SU-DHL-6 (cell line): Measurements from ENCODE around the gene KCNK3.

Source experiments
- H2AFZ ChIP-seq: fragments of 200-600 bp; sonication (generic); 2 replicates; pipeline ENCODE4 v1.6.1; 2014; ENCODE audit warnings: low read depth, mild to moderate bottlenecking, moderate library complexity, mixed read lengths, antibody characterized with exemption, low read length; ENCODE audit not compliant: severe bottlenecking
- H3F3A ChIP-seq: fragments of 200-600 bp; shearing (Covaris generic); 2 replicates; pipeline ENCODE4 v1.6.0; 2016; ENCODE audit warnings: antibody characterized with exemption, mild to moderate bottlenecking; ENCODE audit not compliant: insufficient read depth
- H3K27ac ChIP-seq: fragments of 200-600 bp; sonication (generic); 2 replicates; pipeline ENCODE4 v1.5.1; 2016; ENCODE audit warnings: low read depth, mild to moderate bottlenecking, low read length, moderate library complexity, mixed read lengths
- H3K27me3 ChIP-seq: fragments of 200-600 bp; sonication (generic), shearing (Covaris generic); 2 replicates; pipeline ENCODE4 v1.6.0; 2014; ENCODE audit warnings: mild to moderate bottlenecking, low read length
- H3K36me3 ChIP-seq: fragments of 200-600 bp; sonication (generic); 2 replicates; pipeline ENCODE4 v1.6.1; 2014; ENCODE audit warnings: mild to moderate bottlenecking, low read length, mixed read lengths
- H3K4me2 ChIP-seq: fragments of 300-600, 200-600 bp; shearing (Covaris generic), sonication (generic); 2 replicates; pipeline ENCODE4 v1.6.0; 2014; ENCODE audit warnings: low read length, low read depth, mild to moderate bottlenecking; ENCODE audit not compliant: poor library complexity, severe bottlenecking
- H3K4me3 ChIP-seq: fragments of 200-600 bp; sonication (generic); 2 replicates; pipeline ENCODE4 v1.5.1; 2014; ENCODE audit warnings: antibody characterized with exemption, low read length, mild to moderate bottlenecking, mixed read lengths; ENCODE audit not compliant: insufficient read depth, poor library complexity, severe bottlenecking
- H3K79me2 ChIP-seq: fragments of 200-600 bp; sonication (generic); 2 replicates; pipeline ENCODE4 v1.6.1; 2014; ENCODE audit warnings: mild to moderate bottlenecking, low read length, moderate library complexity; ENCODE audit not compliant: insufficient read depth
- H3K9ac ChIP-seq: fragments of 200-600 bp; sonication (generic); 2 replicates; pipeline ENCODE4 v1.7.0; 2014; ENCODE audit warnings: mild to moderate bottlenecking, low read length
- H3K9me2 ChIP-seq: fragments of 200-600 bp; sonication (generic); replicated peaks from 2 replicates; pipeline ENCODE4 v1.6.1; 2014; ENCODE audit warnings: low read length; ENCODE audit not compliant: insufficient read depth
- H3K9me3 ChIP-seq: fragments of 200-600 bp; sonication (generic); 2 replicates; pipeline ENCODE4 v1.6.1; 2014; ENCODE audit warnings: low read length, mixed read lengths; ENCODE audit not compliant: insufficient read depth
- H4K20me1 ChIP-seq: fragments of 200-600 bp; sonication (generic); 2 replicates; pipeline ENCODE4 v1.6.1; 2014; ENCODE audit warnings: low read depth, mild to moderate bottlenecking, antibody characterized with exemption, low read length, moderate library complexity, mixed read lengths
- CTCF ChIP-seq: fragments of 200-600 bp; sonication (generic); IDR thresholded peaks from one replicate; pipeline ENCODE4 v1.5.1; 2017; ENCODE audit warnings: antibody characterized with exemption, mild to moderate bottlenecking, low read length, moderate library complexity; ENCODE audit not compliant: insufficient read depth, poor library complexity, severe bottlenecking
- EZH2phosphoT487 ChIP-seq: fragments of 200-600 bp; sonication (generic), shearing (Covaris generic); conservative IDR thresholded peaks from 2 replicates; pipeline ENCODE4 v1.6.1; 2018; ENCODE audit warnings: mild to moderate bottlenecking, antibody characterized with exemption, low read length, moderate library complexity, mixed read lengths

Gene KCNK3

GRCh38 chr2:26740890-26741302, 48.4 kb downstream of the KCNK3 start:
- Histone ChIP-seq H3K9ac (no peak overlapping the region), H3K4me3 (no peak overlapping the region)

DNA sequence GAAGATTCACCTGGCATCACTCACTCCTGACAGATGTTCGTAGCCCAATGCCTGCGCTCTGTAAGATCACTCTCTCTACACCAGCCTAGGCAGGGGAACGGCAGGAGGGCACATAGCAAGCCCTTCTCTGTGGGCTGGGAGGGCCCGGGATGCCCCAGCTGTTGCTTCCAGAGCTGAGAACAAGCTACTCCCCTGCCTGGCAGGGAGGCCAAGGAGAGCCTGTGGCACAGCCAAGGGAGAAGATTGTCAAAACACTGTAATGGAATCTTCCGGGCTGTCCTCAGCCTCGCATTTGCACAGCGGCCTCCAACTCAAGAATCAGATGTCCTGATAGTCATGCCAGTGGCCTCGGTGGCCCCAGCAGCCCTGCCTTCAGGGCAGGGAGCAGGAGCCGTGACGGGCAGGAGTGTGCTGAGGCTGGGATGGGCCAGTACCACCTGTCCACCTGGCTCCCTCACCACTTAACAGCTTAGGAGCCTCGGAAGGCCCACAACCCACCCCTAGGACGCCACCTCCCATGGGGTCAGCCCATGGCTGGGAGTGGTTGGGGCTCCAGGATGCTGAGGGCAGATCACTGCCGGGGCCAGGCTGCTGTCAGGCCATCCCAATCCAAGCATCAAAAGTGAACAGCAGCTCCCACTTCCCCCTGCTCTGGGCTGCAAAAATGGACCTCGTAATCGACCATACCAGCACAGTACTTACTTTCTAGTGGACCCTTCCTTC, 49.7 kb downstream of the KCNK3 start:
- no peaks in the 10 kb centered on the region for H3K36me3 ChIP-seq
- no peaks in the 10 kb centered on the region for H3K9me2 ChIP-seq
- H3K79me2 ChIP-seq, result no peaks in the 10 kb centered on the region
- no peaks in the 10 kb centered on the region for H4K20me1 ChIP-seq
- H3K4me3 ChIP-seq, result no peak overlapping the region
- H3K4me2 ChIP-seq, result no peak overlapping the region
- H3K27me3 ChIP-seq, result no peaks in the 10 kb centered on the region
- no peaks in the 10 kb centered on the region for H3K9me3 ChIP-seq
- no peak overlapping the region for H2AFZ ChIP-seq
- no peak for TF ChIP-seq CTCF
- TF ChIP-seq EZH2phosphoT487, result no peak
- no peak overlapping the region for H3K27ac ChIP-seq
- H3K9ac ChIP-seq, result no peak overlapping the region
- no peaks in the 10 kb centered on the region for H3F3A ChIP-seq

More at GRCh38 chr2:26740890-26741302, 48.4 kb downstream of the KCNK3 start:
- TF ChIP-seq EZH2phosphoT487, result no peak
- TF ChIP-seq CTCF, result no peak
- H3K27ac ChIP-seq, result no peak overlapping the region
- H3F3A ChIP-seq, result no peaks in the 10 kb centered on the region
- H3K36me3 ChIP-seq, result no peaks in the 10 kb centered on the region
- no peak overlapping the region for H2AFZ ChIP-seq
- H3K9me2 ChIP-seq, result no peaks in the 10 kb centered on the region
- no peaks in the 10 kb centered on the region for H3K79me2 ChIP-seq
- H3K4me2 ChIP-seq, result no peak overlapping the region
- H3K9me3 ChIP-seq, result no peaks in the 10 kb centered on the region
- no peaks in the 10 kb centered on the region for H4K20me1 ChIP-seq
- H3K27me3 ChIP-seq, result no peaks in the 10 kb centered on the region

DNA sequence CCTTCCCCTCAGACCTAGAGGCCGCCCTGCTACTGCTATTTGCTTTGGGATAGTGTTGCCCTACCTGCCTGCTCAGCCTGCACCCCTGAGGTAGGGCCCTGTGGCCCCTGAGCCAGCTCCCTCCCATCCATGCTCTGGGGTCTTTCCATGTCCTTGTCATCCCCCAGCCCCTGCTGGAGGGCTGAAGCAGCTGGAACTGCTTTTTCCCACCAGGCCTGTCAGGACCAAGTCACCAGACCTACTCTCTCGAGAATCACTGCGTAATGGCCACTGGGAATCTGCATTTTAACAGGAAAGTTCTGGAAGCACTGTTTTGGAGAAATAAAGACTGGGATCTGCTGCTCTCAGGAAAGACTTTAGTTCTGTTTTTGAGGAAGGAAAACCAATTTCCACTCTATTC, 51.3 kb downstream of the KCNK3 start:
- H3K36me3 ChIP-seq, result no peaks in the 10 kb centered on the region
- H2AFZ ChIP-seq, result no peak overlapping the region
- TF ChIP-seq CTCF (no peak), EZH2phosphoT487 (no peak)
- H3K27me3 ChIP-seq, result no peaks in the 10 kb centered on the region
- no peaks in the 10 kb centered on the region for H4K20me1 ChIP-seq
- no peaks in the 10 kb centered on the region for H3K9me3 ChIP-seq
- H3F3A ChIP-seq, result no peaks in the 10 kb centered on the region
- no peak overlapping the region for H3K9ac ChIP-seq
- H3K79me2 ChIP-seq, result no peaks in the 10 kb centered on the region
- H3K4me2 ChIP-seq, result no peak overlapping the region
- H3K4me3 ChIP-seq, result no peak overlapping the region
- no peak overlapping the region for H3K27ac ChIP-seq
- no peaks in the 10 kb centered on the region for H3K9me2 ChIP-seq
